Hepatocyte (in vitro differentiated cells): ENCODE measurements around the gene HIPK3.

Source experiments
- EZH2 ChIP-seq: fragments of 200-600 bp; sonication (generic); IDR thresholded peaks from 2 replicates; pipeline ENCODE4 v1.6.1; 2016; ENCODE audit warnings: antibody characterized with exemption, mild to moderate bottlenecking, borderline replicate concordance
- EZH2phosphoT487 ChIP-seq: fragments of 200-600 bp; sonication (generic); IDR thresholded peaks from one replicate; pipeline ENCODE4 v1.6.1; 2018; ENCODE audit warnings: antibody characterized with exemption, mild to moderate bottlenecking, low read depth, moderate library complexity; ENCODE audit not compliant: unreplicated experiment, severe bottlenecking
- TF ChIP-seq, protein P1 (sequence below): fragments of 200-600 bp; sonication (generic); IDR thresholded peaks from 2 replicates; pipeline ENCODE4 v1.5.1; 2016; ENCODE audit warnings: antibody characterized with exemption, mild to moderate bottlenecking; ENCODE audit not compliant: poor library complexity

DNA sequence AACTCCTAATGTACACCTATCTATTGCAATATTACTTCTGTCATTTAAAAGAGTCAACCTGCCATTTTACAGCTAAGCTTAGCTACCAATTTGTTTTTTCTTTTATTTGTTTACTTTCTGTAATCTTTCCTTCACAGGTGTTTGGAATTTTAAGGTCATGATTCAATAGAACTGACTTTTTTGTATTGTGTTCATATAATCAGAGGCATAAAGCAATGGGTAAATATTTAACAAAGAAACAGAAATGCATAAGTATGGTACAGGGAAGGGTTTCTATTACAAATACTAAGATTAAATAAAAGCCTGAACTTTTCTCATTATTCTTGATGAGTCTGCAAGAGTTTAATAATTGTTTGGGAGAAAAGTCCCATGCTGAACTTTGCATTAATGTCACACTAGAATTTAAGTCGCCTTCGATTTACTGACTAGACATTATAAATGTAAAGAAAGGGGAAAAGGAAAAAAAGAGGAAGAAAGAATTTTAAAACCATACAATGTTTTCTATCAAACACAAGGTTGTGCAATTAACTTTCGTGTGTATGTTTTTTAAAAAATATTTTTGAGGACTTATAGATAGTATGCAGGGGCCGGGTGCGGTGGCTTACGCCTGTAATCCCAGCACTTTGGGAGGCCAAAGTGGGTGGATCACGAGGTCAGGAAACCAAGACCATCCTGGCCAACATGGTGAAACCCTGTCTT, 35.0 kb upstream of the HIPK3 start:
- no peak for TF ChIP-seq EZH2
- TF ChIP-seq, protein P1, sequence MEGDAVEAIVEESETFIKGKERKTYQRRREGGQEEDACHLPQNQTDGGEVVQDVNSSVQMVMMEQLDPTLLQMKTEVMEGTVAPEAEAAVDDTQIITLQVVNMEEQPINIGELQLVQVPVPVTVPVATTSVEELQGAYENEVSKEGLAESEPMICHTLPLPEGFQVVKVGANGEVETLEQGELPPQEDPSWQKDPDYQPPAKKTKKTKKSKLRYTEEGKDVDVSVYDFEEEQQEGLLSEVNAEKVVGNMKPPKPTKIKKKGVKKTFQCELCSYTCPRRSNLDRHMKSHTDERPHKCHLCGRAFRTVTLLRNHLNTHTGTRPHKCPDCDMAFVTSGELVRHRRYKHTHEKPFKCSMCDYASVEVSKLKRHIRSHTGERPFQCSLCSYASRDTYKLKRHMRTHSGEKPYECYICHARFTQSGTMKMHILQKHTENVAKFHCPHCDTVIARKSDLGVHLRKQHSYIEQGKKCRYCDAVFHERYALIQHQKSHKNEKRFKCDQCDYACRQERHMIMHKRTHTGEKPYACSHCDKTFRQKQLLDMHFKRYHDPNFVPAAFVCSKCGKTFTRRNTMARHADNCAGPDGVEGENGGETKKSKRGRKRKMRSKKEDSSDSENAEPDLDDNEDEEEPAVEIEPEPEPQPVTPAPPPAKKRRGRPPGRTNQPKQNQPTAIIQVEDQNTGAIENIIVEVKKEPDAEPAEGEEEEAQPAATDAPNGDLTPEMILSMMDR, result no peak
- no peak for TF ChIP-seq EZH2phosphoT487
